Ramos (cell line): ENCODE results near the gene SPDYE2.
"Not testable (repeated sequence)": the region's sequence is repeated elsewhere in the genome, so short reads cannot be mapped to it uniquely, and the experiment has no call there.

Experiments used
- in situ Hi-C: fragments of 300-500 bp; cut with MboI; formaldehyde crosslinking; loops from one replicate; pipeline ENCODE4 v1.14.3; 2022; ENCODE audit warnings: low sequenced_read_pairs; ENCODE audit not compliant: unreplicated experiment

The SPDYE2 gene

GRCh38 chr7:102550808-102551422 lies at the start of gene SPDYE2:
Gene SPDYE2 (plus strand): TSS chr7:102551226. CDS start chr7:102553256, 2,030 bp downstream.
- in situ Hi-C loops: not testable (repeated sequence)

- in situ Hi-C loops: not testable (repeated sequence)
These were observed 47.9 kb upstream of the SPDYE2 start for GRCh38 chr7:102503141-102503540.

GRCh38 chr7:102505298-102506185 lies 45.5 kb upstream of the SPDYE2 start:
- in situ Hi-C loops: not testable (repeated sequence)

GRCh38 chr7:102507410-102508088 lies 43.5 kb upstream of the SPDYE2 start:
- in situ Hi-C loops: not testable (repeated sequence)

GRCh38 chr7:102510575-102510974 lies 40.5 kb upstream of the SPDYE2 start:
- in situ Hi-C loops: not testable (repeated sequence)

GRCh38 chr7:102511860-102512522 lies 39.0 kb upstream of the SPDYE2 start:
- in situ Hi-C loops: not testable (repeated sequence)

GRCh38 chr7:102512642-102513221 lies 38.3 kb upstream of the SPDYE2 start:
- in situ Hi-C loops: not testable (repeated sequence)

GRCh38 chr7:102514881-102515721 lies 35.9 kb upstream of the SPDYE2 start:
- in situ Hi-C loops: not testable (repeated sequence)

GRCh38 chr7:102515889-102516288 lies 35.1 kb upstream of the SPDYE2 start:
- in situ Hi-C loops: not testable (repeated sequence)

GRCh38 chr7:102516951-102517350 lies 34.1 kb upstream of the SPDYE2 start:
- in situ Hi-C loops: not testable (repeated sequence)

- in situ Hi-C loops: not testable (repeated sequence)
These were observed 33.4 kb upstream of the SPDYE2 start, which contains the start of gene RASA4B for GRCh38 chr7:102517550-102518147. Gene RASA4B (minus strand): TSS chr7:102517777. CDS start chr7:102517710, 67 bp downstream.

GRCh38 chr7:102520797-102521196 lies 30.2 kb upstream of the SPDYE2 start:
- in situ Hi-C loops: not testable (repeated sequence)

GRCh38 chr7:102524803-102525202 lies 26.2 kb upstream of the SPDYE2 start:
- in situ Hi-C loops: not testable (repeated sequence)

- in situ Hi-C loops: not testable (repeated sequence)
These were observed 23.8 kb upstream of the SPDYE2 start for GRCh38 chr7:102527182-102527581.

- in situ Hi-C loops: not testable (repeated sequence)
These were observed 22.9 kb upstream of the SPDYE2 start for GRCh38 chr7:102527822-102528793.

- in situ Hi-C loops: not testable (repeated sequence)
These were observed 19.4 kb upstream of the SPDYE2 start for GRCh38 chr7:102531583-102531982.

GRCh38 chr7:102532127-102532526 lies 18.9 kb upstream of the SPDYE2 start:
- in situ Hi-C loops: not testable (repeated sequence)
